HG03378 (cell line): Measurements from ENCODE around the gene TNFRSF12A.
"Not testable (repeated sequence)": the region's sequence is repeated elsewhere in the genome, so short reads cannot be mapped to it uniquely, and the experiment has no call there.

Experiments
- ATAC-seq: cut with Tn5 transposase; IDR thresholded peaks from one replicate; pipeline ENCODE4 v1.9.1; 2021; ENCODE audit warnings: mild to moderate bottlenecking, moderate library complexity; ENCODE audit not compliant: unreplicated experiment

TNFRSF12A gene

GRCh38 chr16:3045758-3046640 is 25.8 kb downstream of the TNFRSF12A start, which contains the start of gene MMP25:
MMP25 (plus strand) TSS chr16:3046561; CDS start chr16:3046918, 357 bp downstream.
- no peak for ATAC-seq

GRCh38 chr16:3046641-3047386 is 26.6 kb downstream of the TNFRSF12A start:
- no peak for ATAC-seq

GRCh38 chr16:3047387-3047720 is 27.2 kb downstream of the TNFRSF12A start:
- no peak for ATAC-seq

GRCh38 chr16:3049921-3050481 is 29.8 kb downstream of the TNFRSF12A start:
- no peak for ATAC-seq

GRCh38 chr16:3050487-3050886 is 30.3 kb downstream of the TNFRSF12A start:
- ATAC-seq, result no peak

GRCh38 chr16:3051009-3051408 is 30.8 kb downstream of the TNFRSF12A start:
- no peak for ATAC-seq

- no peak for ATAC-seq
These were observed 31.3 kb downstream of the TNFRSF12A start for GRCh38 chr16:3051494-3051893.

- not testable (repeated sequence) for ATAC-seq
These were observed 32.6 kb downstream of the TNFRSF12A start for GRCh38 chr16:3052571-3053329.

GRCh38 chr16:3053330-3053710 is 33.2 kb downstream of the TNFRSF12A start:
- ATAC-seq, result not testable (repeated sequence)

GRCh38 chr16:3054965-3055733 is 35.0 kb downstream of the TNFRSF12A start:
- ATAC-seq, result no peak

GRCh38 chr16:3055734-3056115 is 35.6 kb downstream of the TNFRSF12A start:
- ATAC-seq, result not testable (repeated sequence)

GRCh38 chr16:3056336-3057180 is 36.4 kb downstream of the TNFRSF12A start:
- no peak for ATAC-seq

- no peak for ATAC-seq
These were observed 37.3 kb downstream of the TNFRSF12A start for GRCh38 chr16:3057181-3058138.

GRCh38 chr16:3058139-3059030 is 38.2 kb downstream of the TNFRSF12A start:
- no peak for ATAC-seq

- ATAC-seq, result no peak
These were observed 39.0 kb downstream of the TNFRSF12A start for GRCh38 chr16:3059041-3059722.

GRCh38 chr16:3059723-3060242 is 39.6 kb downstream of the TNFRSF12A start:
- ATAC-seq, result no peak
